ENCODE data around the gene NR1D1.

Gene NR1D1

GRCh38 chr17:40074175-40074512 is 26.2 kb downstream of the NR1D1 start:
- DNase-seq, result no peak

- DNase-seq, result no peak
Measured at GRCh38 chr17:40073454-40074174, 26.8 kb downstream of the NR1D1 start.

GRCh38 chr17:40072735-40073346 is 27.5 kb downstream of the NR1D1 start:
- DNase-seq, result no peak

GRCh38 chr17:40072040-40072734 is 28.2 kb downstream of the NR1D1 start:
- DNase-seq, result no peak

- no peak for DNase-seq
Measured at GRCh38 chr17:40071313-40072039, 28.9 kb downstream of the NR1D1 start.

GRCh38 chr17:40070709-40071312 is 29.6 kb downstream of the NR1D1 start:
- DNase-seq, result no peak

GRCh38 chr17:40069751-40070708 is 30.4 kb downstream of the NR1D1 start:
- no peak for DNase-seq

- DNase-seq, result peak; percentile 86 to 87
Measured at GRCh38 chr17:40068917-40069750, 31.3 kb downstream of the NR1D1 start.

- DNase-seq, result no peak
Measured at GRCh38 chr17:40068584-40068916, 31.8 kb downstream of the NR1D1 start.

GRCh38 chr17:40068129-40068581 is 32.2 kb downstream of the NR1D1 start:
- no peak for DNase-seq

GRCh38 chr17:40067710-40068109 is 32.7 kb downstream of the NR1D1 start:
- DNase-seq, result no peak

GRCh38 chr17:40065769-40066510 is 34.4 kb downstream of the NR1D1 start:
- DNase-seq, result no peak

GRCh38 chr17:40064971-40065768 is 35.2 kb downstream of the NR1D1 start:
- no peak for DNase-seq

- no peak for DNase-seq
Measured at GRCh38 chr17:40063901-40064531, 36.4 kb downstream of the NR1D1 start.

- peak in 1 of 2 donors; percentile 34 for DNase-seq
Measured at GRCh38 chr17:40063187-40063771, 37.1 kb downstream of the NR1D1 start.

- peak; percentile 71 to 77 for DNase-seq
Measured at GRCh38 chr17:40062329-40063186, 37.8 kb downstream of the NR1D1 start, which contains the start of gene THRA. TSS of gene THRA (plus strand) at chr17:40062965. CDS start at chr17:40074489, 11,524 bp downstream.

- DNase-seq, result no peak
Measured at GRCh38 chr17:40061609-40062038, 38.8 kb downstream of the NR1D1 start.

All from stimulated activated CD4-positive, alpha-beta T cell treated with anti-CD3 and anti-CD28 coated beads, Interleukin-2, amount 100 ng/mL, for 24 hours (primary cell).